BJ (cell line): ENCODE measurements around the gene SAFB. TPM values are rescaled to one million over a fixed set of nuclear protein-coding genes. Genes with fewer than 3 reads are reported as not detected.

Experiments used
- CTCF ChIA-PET: fragments of 350-600 bp; formaldehyde crosslinking; extraction: SDS; loops from one replicate; lab custom pipeline; 2021; ENCODE audit warnings: antibody characterized with exemption, inconsistent platforms; lab: Yijun Ruan, JAX
- POLR2A ChIA-PET: fragments of 300-600 bp; sonication (Branson Sonifier 250); formaldehyde crosslinking; extraction: SDS; loops from one replicate; lab custom pipeline; 2021; ENCODE audit warnings: antibody characterized with exemption; lab: Charles Lee
- DNase-seq: peaks from one replicate; pipeline ENCODE4 v3.0.0-alpha.2; 2011; ENCODE audit warnings: low read depth
- H3K27me3 ChIP-seq: 2 replicates; pipeline ENCODE4 v1.6.0; 2011; ENCODE audit warnings: low read length; ENCODE audit not compliant: control insufficient read depth, insufficient read depth
- H3K36me3 ChIP-seq: 2 replicates; pipeline ENCODE4 v1.5.1; 2011; ENCODE audit warnings: low read length; ENCODE audit not compliant: control insufficient read depth, insufficient read depth
- H3K4me3 ChIP-seq: 2 replicates; pipeline ENCODE4 v1.5.1; 2011; ENCODE audit warnings: low read depth, mild to moderate bottlenecking, control low read depth, low read length
- polyA minus RNA-seq: library from RNA; depleted of rRNA, polyadenylated mRNA; stranded (reverse); fragments of >200 nt; gene quantifications from 2 replicates; pipeline ENCODE4 v1.2.3, GENCODE V29; 2011; rRNA and poly(A)+ RNA removed
- polyA plus RNA-seq: library from polyadenylated mRNA; depleted of rRNA; stranded (reverse); fragments of >200 nt; gene quantifications from 2 replicates; pipeline ENCODE4 v1.2.3, GENCODE V29; 2011; rRNA removed
- TF ChIP-seq, protein P1 (sequence below): IDR thresholded peaks from 2 replicates; pipeline ENCODE4 v1.5.1; 2011; ENCODE audit warnings: low read depth, mild to moderate bottlenecking, control low read depth, inconsistent platforms, low read length, moderate library complexity; ENCODE audit not compliant: insufficient read depth

The SAFB gene
- polyA plus RNA-seq (20.8 and 22.3 TPM in 2 replicates), polyA minus RNA-seq (9.8 and 14.0 TPM in 2 replicates)

DNA sequence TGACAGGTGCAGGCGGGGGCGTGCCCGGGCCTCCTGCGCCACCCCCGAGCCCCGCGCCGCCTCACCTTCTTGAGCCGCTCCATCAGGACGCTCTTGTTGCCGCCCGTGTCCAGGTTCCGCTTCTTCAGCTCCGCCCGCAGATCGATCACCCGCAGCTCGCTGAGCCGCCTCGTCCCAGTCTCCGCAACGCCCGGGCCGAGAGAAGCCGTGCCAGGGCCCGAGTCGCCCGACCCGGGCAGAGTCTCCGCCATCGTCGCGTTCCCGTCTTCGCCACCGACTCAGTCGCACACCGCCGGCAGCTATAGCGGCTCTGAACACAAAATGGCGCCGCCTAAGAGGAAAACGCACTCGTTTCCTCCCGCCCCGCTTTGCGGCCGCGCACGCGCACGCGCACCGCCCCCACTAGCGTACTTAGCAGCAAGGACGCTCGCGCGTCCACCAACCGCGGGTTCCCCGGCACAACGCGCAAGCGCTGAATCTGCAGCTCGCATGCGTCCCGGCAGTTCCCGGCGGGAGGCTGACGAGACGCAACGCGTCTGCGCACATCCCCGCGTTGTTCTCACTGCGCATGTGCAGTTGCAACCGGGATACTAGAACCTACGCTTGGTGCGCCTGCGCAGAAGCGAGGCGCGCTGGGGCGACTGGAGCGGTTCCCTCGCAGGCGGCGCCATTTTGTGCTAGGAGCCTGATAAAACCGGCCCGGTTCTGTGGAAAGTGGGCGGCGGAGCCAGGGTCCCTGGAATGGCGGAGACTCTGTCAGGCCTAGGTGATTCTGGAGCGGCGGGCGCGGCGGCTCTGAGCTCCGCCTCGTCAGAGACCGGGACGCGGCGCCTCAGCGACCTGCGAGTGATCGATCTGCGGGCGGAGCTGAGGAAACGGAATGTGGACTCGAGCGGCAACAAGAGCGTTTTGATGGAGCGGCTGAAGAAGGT is at the start of gene SAFB, which contains the start of gene SAFB2:
Gene SAFB (plus strand): TSS at position 619 of the 932 bp plus-strand sequence. CDS start 123 bp downstream, at position 742.
Gene SAFB2 (minus strand): TSS at position 312 of the 932 bp plus-strand sequence. CDS start 61 bp downstream, at position 251.
- peak; percentile 99 for DNase-seq
- H3K4me3 ChIP-seq, result peak within 1 kb of the TSS; percentile 94
- ChIA-PET POLR2A (interaction anchor here (0.6 to 0.7 kb wide), 3 partner anchors 23 to 436 kb away, joined by 3 to 5 read pairs (median 3); no protein-coding TSS in a partner anchor), CTCF (interaction anchor here (1.0 to 1.7 kb wide), 3 partner anchors 13 to 68 kb away, joined by 3 to 4 read pairs (median 4); no protein-coding TSS in a partner anchor)
- H3K36me3 ChIP-seq, result peaks cover 10% of the 10 kb centered on the region
- TF ChIP-seq, protein P1, sequence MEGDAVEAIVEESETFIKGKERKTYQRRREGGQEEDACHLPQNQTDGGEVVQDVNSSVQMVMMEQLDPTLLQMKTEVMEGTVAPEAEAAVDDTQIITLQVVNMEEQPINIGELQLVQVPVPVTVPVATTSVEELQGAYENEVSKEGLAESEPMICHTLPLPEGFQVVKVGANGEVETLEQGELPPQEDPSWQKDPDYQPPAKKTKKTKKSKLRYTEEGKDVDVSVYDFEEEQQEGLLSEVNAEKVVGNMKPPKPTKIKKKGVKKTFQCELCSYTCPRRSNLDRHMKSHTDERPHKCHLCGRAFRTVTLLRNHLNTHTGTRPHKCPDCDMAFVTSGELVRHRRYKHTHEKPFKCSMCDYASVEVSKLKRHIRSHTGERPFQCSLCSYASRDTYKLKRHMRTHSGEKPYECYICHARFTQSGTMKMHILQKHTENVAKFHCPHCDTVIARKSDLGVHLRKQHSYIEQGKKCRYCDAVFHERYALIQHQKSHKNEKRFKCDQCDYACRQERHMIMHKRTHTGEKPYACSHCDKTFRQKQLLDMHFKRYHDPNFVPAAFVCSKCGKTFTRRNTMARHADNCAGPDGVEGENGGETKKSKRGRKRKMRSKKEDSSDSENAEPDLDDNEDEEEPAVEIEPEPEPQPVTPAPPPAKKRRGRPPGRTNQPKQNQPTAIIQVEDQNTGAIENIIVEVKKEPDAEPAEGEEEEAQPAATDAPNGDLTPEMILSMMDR, result no peak
- H3K27me3 ChIP-seq, result no peaks in the 10 kb centered on the region

DNA sequence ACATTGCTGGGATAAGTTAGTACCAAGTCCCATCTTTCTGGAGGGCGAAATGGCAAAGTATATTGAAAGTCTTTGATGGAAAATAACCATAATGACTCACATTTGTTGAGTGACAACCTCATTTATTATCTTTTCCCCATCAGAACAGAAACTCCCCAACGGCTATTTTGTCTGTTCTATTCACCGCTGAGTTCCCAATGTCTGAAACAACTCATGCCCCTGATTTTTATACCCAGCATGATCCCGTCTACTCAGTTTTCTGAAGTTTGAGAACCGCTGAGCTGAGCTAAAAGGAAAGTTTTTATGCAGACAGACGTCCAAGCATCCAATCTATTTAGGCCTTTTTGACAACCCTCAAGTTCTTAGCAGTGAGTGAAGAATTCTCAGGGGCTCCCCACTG is 47.3 kb upstream of the SAFB start:
- CTCF ChIA-PET, result interaction anchor here (0.5 kb wide), 1 partner anchor 662 kb away, joined by 4 read pairs; no protein-coding TSS in a partner anchor
- Histone ChIP-seq H3K4me3 (no peak overlapping the region), H3K36me3 (no peaks in the 10 kb centered on the region), H3K27me3 (no peaks in the 10 kb centered on the region; the same call in 1 of the 2 replicates)
- TF ChIP-seq, protein P1, result no peak
- DNase-seq, result no peak
- POLR2A ChIA-PET, result no interaction called here

DNA sequence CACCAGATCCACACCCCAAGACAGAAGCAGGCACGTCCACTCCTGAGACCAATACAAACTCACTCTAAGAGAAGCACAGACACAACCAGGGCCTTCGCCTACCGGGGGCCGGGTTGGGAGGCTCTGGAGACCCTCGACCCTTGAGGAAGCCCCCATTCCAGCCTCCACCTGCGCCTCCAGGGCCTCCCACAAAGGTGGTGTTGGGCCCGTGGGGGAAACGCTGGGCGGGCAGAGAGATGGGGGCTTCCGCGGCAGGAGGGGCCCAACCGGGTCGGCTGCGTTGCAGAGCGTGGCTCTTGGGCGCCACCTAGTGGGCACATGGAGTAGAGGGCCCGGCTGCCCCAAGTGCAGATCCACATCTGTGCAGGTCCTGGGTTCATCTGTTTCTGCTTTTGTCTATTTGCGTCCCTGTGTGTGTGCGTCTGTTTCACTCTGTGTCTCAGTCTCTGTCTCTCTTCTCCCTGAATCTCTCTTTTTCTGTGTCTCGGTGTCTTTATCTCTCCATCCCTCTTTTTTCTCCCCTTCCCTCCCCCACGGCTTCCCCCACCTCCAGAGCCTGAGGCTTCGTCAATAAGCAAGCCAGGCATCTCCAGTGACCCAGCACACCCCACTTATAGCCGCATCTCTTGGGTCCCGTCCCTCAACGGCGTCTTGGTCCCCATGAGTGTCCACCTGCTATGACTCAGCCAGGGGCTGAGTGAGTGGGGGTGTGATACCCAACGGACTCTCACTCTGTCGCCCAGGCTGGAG is 44.6 kb upstream of the SAFB start:
- H3K4me3 ChIP-seq, result no peak overlapping the region
- ChIA-PET POLR2A (no interaction called here), CTCF (interaction anchor here (0.6 to 2.5 kb wide), 9 partner anchors 10 to 593 kb away, joined by 3 to 11 read pairs (median 4); partner anchors contain the start of gene TINCR)
- H3K36me3 ChIP-seq, result peaks cover 4% of the 10 kb centered on the region
- TF ChIP-seq, protein P1, result peak; percentile 98
- H3K27me3 ChIP-seq, result no peaks in the 10 kb centered on the region
- no peak for DNase-seq

DNA sequence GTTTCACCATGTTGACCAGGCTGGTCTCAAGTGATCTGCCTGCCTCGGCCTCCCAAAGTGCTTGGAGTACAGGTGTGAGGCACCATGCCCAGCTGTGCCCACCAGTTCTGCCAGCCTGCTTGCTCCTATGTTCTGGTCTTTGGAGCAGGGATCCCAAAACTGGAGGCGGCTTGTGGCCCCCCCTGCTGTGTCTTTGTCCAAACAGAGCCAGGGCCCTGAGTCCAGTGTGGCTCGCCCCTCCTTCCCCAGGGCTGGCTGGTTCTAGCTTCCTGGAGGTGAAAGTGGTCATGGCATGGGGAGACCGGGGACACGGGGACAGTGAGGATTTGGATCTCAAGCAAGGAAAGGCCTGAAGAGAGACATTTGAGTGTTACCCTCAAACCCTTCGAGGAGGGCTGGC is 43.6 kb upstream of the SAFB start:
- Histone ChIP-seq H3K4me3 (no peak overlapping the region), H3K27me3 (no peaks in the 10 kb centered on the region), H3K36me3 (peaks cover 4% of the 10 kb centered on the region)
- CTCF ChIA-PET, result interaction anchor here (0.6 to 2.5 kb wide), 10 partner anchors 11 to 788 kb away, joined by 3 to 11 read pairs (median 4); partner anchors contain the start of genes FEM1A and TINCR
- TF ChIP-seq, protein P1, result no peak
- DNase-seq, result no peak
- POLR2A ChIA-PET, result no interaction called here
